A673 (cell line): ENCODE data around the gene DIDO1.

Experiments used
- EZH2 ChIP-seq: fragments of 200-600 bp; sonication (generic); IDR thresholded peaks from 2 replicates; pipeline ENCODE4 v1.6.1; 2017; ENCODE audit warnings: borderline replicate concordance, low read depth, mild to moderate bottlenecking, mixed read lengths, antibody characterized with exemption, low read length; ENCODE audit not compliant: poor library complexity, severe bottlenecking
- TF ChIP-seq, protein P1 (sequence below): fragments of 300-800, 200-600 bp; sonication (generic); conservative IDR thresholded peaks from 2 replicates; pipeline ENCODE4 v1.5.1; 2017; ENCODE audit warnings: low read depth, mild to moderate bottlenecking, antibody characterized with exemption, low read length, moderate library complexity, mixed read lengths

DNA sequence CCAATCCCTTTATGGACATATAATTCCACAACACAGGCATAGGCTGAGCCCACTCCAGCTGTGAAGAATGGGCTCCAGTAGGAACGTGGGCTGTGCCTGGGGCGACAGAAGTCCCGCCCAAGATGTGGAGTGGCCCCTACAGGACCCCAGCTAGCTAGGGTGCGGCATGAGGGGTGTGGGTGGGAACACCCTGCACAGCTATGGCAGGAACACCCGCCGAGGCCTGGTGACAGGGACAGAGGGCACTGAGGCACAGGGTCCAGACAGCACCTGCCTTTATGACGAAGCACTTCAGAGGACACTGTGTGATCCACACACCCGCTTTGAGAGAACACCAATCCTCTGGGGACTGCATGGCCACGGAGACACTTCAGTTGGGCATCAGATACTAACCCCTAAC lies 36.4 kb downstream of the DIDO1 start:
- TF ChIP-seq, protein P1, sequence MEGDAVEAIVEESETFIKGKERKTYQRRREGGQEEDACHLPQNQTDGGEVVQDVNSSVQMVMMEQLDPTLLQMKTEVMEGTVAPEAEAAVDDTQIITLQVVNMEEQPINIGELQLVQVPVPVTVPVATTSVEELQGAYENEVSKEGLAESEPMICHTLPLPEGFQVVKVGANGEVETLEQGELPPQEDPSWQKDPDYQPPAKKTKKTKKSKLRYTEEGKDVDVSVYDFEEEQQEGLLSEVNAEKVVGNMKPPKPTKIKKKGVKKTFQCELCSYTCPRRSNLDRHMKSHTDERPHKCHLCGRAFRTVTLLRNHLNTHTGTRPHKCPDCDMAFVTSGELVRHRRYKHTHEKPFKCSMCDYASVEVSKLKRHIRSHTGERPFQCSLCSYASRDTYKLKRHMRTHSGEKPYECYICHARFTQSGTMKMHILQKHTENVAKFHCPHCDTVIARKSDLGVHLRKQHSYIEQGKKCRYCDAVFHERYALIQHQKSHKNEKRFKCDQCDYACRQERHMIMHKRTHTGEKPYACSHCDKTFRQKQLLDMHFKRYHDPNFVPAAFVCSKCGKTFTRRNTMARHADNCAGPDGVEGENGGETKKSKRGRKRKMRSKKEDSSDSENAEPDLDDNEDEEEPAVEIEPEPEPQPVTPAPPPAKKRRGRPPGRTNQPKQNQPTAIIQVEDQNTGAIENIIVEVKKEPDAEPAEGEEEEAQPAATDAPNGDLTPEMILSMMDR, result no peak
- no peak for TF ChIP-seq EZH2
